Thoracic aorta (tissue), 2 donors: ENCODE measurements around the gene S1PR3. TPM values are rescaled to one million over a fixed set of nuclear protein-coding genes. Genes with fewer than 3 reads are reported as not detected.

Experiments
- ATAC-seq: fragments of 150-250 bp; one replicate; pipeline ENCODE4 v1.8.0; 2017; ENCODE audit warnings: low read depth; ENCODE audit not compliant: insufficient number of reproducible peaks, low FRiP score
- DNase-seq: peaks from one replicate; pipeline ENCODE4 v3.0.0-alpha.2; 2020; ENCODE audit warnings: low spot score
- H3K27ac ChIP-seq, 2 donors: fragments of 200-600 bp; sonication (generic); 1 replicate in 1 of 2; 2 replicates in 1 of 2; pipeline ENCODE4 v1.5.1; 2016; ENCODE audit warnings: mild to moderate bottlenecking in 2 of 2, moderate library complexity in 2 of 2
- H3K27me3 ChIP-seq: fragments of 200-600 bp; sonication (generic); replicated peaks from 2 replicates; pipeline ENCODE4 v1.6.0; 2016; ENCODE audit warnings: mild to moderate bottlenecking; ENCODE audit not compliant: insufficient read depth
- H3K36me3 ChIP-seq: fragments of 200-600 bp; sonication (generic); one replicate; pipeline ENCODE4 v1.5.1; 2016
- H3K4me1 ChIP-seq, 2 donors: fragments of 200-600 bp; sonication (generic); 1 replicate in 1 of 2; 2 replicates in 1 of 2; pipeline versions ENCODE4 v1.5.1 to v1.6.0; 2016; ENCODE audit warnings: low read depth in 2 of 2, mild to moderate bottlenecking in 1 of 2; ENCODE audit not compliant: control insufficient read depth in 1 of 2
- H3K4me3 ChIP-seq: fragments of 200-600 bp; sonication (generic); 2 replicates; pipeline ENCODE4 v1.5.1; 2016; ENCODE audit warnings: mild to moderate bottlenecking
- H3K9me3 ChIP-seq: fragments of 200-600 bp; sonication (generic); 2 replicates; pipeline ENCODE4 v1.5.1; 2016
- total RNA-seq, 2 donors: library from RNA; depleted of rRNA; stranded (reverse); fragments of >200 nt; gene quantifications; one replicate each; pipeline versions ENCODE4 v1.1.0 to v1.2.3, GENCODE V29; 2016
- TF ChIP-seq, protein P1 (sequence below): fragments of 200-600 bp; sonication (generic); IDR thresholded peaks from one replicate; pipeline ENCODE4 v1.5.1; 2019; ENCODE audit warnings: antibody characterized with exemption

S1PR3 gene
- total RNA-seq, 2 donors from 2014 or later = 125 to 173 TPM

GRCh38 chr9:89048616-89049015 lies 57.3 kb downstream of the S1PR3 start:
- DNase-seq (no peak), ATAC-seq (no peak)
- no peaks in the 10 kb centered on the region for H3K36me3 ChIP-seq
- TF ChIP-seq, protein P1, sequence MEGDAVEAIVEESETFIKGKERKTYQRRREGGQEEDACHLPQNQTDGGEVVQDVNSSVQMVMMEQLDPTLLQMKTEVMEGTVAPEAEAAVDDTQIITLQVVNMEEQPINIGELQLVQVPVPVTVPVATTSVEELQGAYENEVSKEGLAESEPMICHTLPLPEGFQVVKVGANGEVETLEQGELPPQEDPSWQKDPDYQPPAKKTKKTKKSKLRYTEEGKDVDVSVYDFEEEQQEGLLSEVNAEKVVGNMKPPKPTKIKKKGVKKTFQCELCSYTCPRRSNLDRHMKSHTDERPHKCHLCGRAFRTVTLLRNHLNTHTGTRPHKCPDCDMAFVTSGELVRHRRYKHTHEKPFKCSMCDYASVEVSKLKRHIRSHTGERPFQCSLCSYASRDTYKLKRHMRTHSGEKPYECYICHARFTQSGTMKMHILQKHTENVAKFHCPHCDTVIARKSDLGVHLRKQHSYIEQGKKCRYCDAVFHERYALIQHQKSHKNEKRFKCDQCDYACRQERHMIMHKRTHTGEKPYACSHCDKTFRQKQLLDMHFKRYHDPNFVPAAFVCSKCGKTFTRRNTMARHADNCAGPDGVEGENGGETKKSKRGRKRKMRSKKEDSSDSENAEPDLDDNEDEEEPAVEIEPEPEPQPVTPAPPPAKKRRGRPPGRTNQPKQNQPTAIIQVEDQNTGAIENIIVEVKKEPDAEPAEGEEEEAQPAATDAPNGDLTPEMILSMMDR = no peak
- H3K9me3 ChIP-seq = no peaks in the 10 kb centered on the region
- no peak overlapping the region for H3K27ac ChIP-seq
- no peaks in the 10 kb centered on the region for H3K4me1 ChIP-seq
- no peaks in the 10 kb centered on the region for H3K27me3 ChIP-seq
- H3K4me3 ChIP-seq = no peak overlapping the region

DNA sequence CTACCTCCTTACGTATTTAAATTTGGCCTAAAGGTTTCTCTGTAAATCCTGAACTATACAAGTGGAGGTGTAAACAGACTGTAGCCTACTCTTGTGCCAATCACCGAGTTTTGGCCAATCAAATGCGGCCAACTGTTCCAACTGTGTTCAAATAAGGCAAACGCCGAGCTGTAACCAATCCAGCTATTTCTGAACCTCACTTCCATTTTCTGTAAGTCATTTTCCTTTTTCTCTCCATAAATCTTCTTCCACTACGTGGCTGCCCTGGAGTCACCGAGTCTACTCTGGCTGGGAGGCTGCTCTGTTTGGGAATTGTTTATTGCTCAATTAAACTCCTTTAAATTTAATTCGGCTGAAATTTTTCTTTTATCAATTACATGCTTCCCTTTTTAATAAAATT lies 58.4 kb downstream of the S1PR3 start:
- no peaks in the 10 kb centered on the region for H3K36me3 ChIP-seq
- H3K27ac ChIP-seq = no peak overlapping the region
- ATAC-seq (no peak), DNase-seq (no peak)
- H3K4me1 ChIP-seq = no peaks in the 10 kb centered on the region
- H3K4me3 ChIP-seq = no peak overlapping the region
- no peaks in the 10 kb centered on the region for H3K9me3 ChIP-seq
- no peaks in the 10 kb centered on the region for H3K27me3 ChIP-seq
- TF ChIP-seq, protein P1 = no peak

GRCh38 chr9:89051421-89052025 lies 60.3 kb downstream of the S1PR3 start:
- TF ChIP-seq, protein P1 = no peak
- ATAC-seq (no peak), DNase-seq (no peak)
- Histone ChIP-seq H3K4me3 (no peak overlapping the region), H3K27ac (no peak overlapping the region), H3K4me1 (no peaks in the 10 kb centered on the region), H3K27me3 (no peaks in the 10 kb centered on the region), H3K9me3 (no peaks in the 10 kb centered on the region), H3K36me3 (no peaks in the 10 kb centered on the region)

DNA sequence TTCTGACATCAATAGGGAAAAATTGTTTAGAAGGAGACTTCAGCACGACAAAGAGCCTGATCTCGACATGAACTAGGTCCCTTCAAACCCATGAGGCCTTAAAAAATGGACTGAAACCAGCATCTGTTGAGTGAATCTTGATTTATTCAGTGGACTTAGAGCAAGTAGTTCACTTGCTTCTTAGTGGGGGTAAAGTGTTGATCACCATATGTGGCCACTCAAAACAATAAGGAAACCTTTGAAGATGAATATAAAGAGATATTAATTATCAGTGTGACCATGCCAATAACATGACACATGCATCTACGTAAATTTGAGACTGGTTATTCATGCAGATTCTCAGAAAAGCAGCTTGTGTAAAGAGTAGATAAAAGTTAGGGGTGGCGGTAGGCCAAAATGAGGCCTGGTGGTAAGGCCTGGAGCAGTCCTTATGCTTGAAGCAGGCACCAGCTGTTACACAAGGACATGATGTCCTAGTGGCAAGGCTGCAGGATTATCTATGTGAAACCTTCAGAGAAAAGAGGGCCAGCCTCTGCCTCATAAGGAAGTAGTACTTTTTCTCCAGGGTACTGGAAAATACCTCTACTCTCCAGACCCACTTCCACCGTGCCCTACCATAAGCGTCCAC lies 61.3 kb downstream of the S1PR3 start:
- DNase-seq (no peak), ATAC-seq (no peak)
- Histone ChIP-seq H3K27me3 (no peaks in the 10 kb centered on the region), H3K36me3 (no peaks in the 10 kb centered on the region), H3K4me1 (no peaks in the 10 kb centered on the region), H3K9me3 (no peaks in the 10 kb centered on the region), H3K27ac (no peak overlapping the region), H3K4me3 (no peak overlapping the region)
- TF ChIP-seq, protein P1 = no peak

DNA sequence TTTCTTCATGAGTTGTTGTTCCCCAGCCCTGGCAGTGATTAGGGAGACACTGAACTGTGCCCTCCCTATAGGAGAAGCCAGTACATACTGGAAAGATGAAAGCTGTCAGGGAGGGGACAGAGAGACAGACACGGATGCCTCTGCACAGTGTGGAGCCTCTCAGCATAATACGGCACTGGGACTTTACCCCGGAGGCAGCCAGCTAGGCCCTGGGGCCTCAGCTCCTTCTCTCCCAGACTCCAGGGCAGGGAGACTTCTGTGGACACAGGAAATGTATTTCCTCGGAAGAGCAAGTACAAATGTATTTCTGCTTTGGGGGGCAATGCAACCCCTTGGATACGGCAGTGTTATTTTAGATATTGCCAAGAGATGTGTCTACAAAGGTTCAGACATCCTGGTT lies 62.0 kb downstream of the S1PR3 start:
- H3K27me3 ChIP-seq = no peaks in the 10 kb centered on the region
- H3K27ac ChIP-seq = no peak overlapping the region
- H3K4me1 ChIP-seq = no peaks in the 10 kb centered on the region
- ATAC-seq = no peak
- TF ChIP-seq, protein P1 = no peak
- H3K36me3 ChIP-seq = no peaks in the 10 kb centered on the region
- DNase-seq = no peak
- no peak overlapping the region for H3K4me3 ChIP-seq
- H3K9me3 ChIP-seq = no peaks in the 10 kb centered on the region

Other genes starting within 250 kb of the S1PR3 start
- 1 to 10 TPM; 1.5 to 1.8 TPM for gene SHC3, start 187.3 kb downstream of the S1PR3 start, total RNA-seq